Gastroesophageal sphincter (tissue), 4 donors: Measurements from ENCODE around the gene KDM1A. TPM values are rescaled to one million over a fixed set of nuclear protein-coding genes. Genes with fewer than 3 reads are reported as not detected.
"Not testable (repeated sequence)": the region's sequence is repeated elsewhere in the genome, so short reads cannot be mapped to it uniquely, and the experiment has no call there.

Experiments used
- ATAC-seq: fragments of 150-250 bp; one replicate; pipeline ENCODE4 v1.9.1; 2016; ENCODE audit warnings: mild to moderate bottlenecking, moderate library complexity
- H3K27ac ChIP-seq, 4 donors: fragments of 200-600 bp; sonication (generic) in 3 of 4; 1 replicate in 3 of 4; 2 replicates in 1 of 4; pipeline ENCODE4 v1.5.1; 2016 to 2019
- H3K27me3 ChIP-seq: fragments of 200-600 bp; sonication (generic); one replicate; pipeline ENCODE4 v1.5.1; 2019
- H3K36me3 ChIP-seq, 2 donors: fragments of 200-600 bp; sonication (generic); one replicate each; pipeline ENCODE4 v1.5.1; 2019; ENCODE audit warnings: control low read depth in 1 of 2
- H3K4me1 ChIP-seq, 3 donors: fragments of 200-600 bp; sonication (generic); 1 replicate in 2 of 3; 2 replicates in 1 of 3; pipeline ENCODE4 v1.5.1; 2016 to 2019; ENCODE audit warnings: control low read depth in 2 of 3
- H3K4me3 ChIP-seq, 2 donors: fragments of 200-600 bp; sonication (generic); one replicate each; pipeline ENCODE4 v1.5.1; 2019; ENCODE audit warnings: mild to moderate bottlenecking in 1 of 2, moderate library complexity in 1 of 2
- H3K9me3 ChIP-seq, 3 donors: fragments of 200-600 bp; sonication (generic); one replicate each; pipeline ENCODE4 v1.5.1; 2017 to 2019; ENCODE audit warnings: control low read depth in 2 of 3
- EP300 ChIP-seq: sonication (generic); formaldehyde crosslinking; IDR thresholded peaks from one replicate; pipeline ENCODE4 v1.6.1; 2017; ENCODE audit warnings: antibody characterized with exemption, mild to moderate bottlenecking
- POLR2A ChIP-seq, 2 donors: fragments of 450-650 bp; IDR thresholded peaks; one replicate each; pipeline ENCODE4 v1.6.1; 2017; ENCODE audit warnings: antibody characterized with exemption in 2 of 2, mild to moderate bottlenecking in 2 of 2, moderate library complexity in 1 of 2
- POLR2AphosphoS5 ChIP-seq: sonication (generic); formaldehyde crosslinking; IDR thresholded peaks from one replicate; pipeline ENCODE4 v1.6.1; 2017; ENCODE audit warnings: antibody characterized with exemption
- WGBS, 2 donors: methylation state at CpG; one replicate each; pipeline ENCODE4 v1.1.5; 2018; ENCODE audit warnings: low coverage in 1 of 2; 5-methylcytosine and 5-hydroxymethylcytosine counted together
- total RNA-seq, 4 donors: library from RNA; depleted of rRNA; stranded (reverse); fragments of >200 nt; gene quantifications; one replicate each; pipeline ENCODE4 v1.1.0, GENCODE V29; 2016
- TF ChIP-seq, protein P1 (sequence below), 4 experiments: fragments of 200-600 bp in 2 of 4; fragments of 450-650 bp in 2 of 4; sonication (generic) in 1 of 4; IDR thresholded peaks; one replicate each; pipeline ENCODE4 v1.5.1; 2017 to 2019; ENCODE audit warnings: antibody characterized with exemption in 4 of 4, mild to moderate bottlenecking in 2 of 4, moderate library complexity in 2 of 4

KDM1A gene
- total RNA-seq, 4 donors from 2014 or later: 48.9 to 62.4 (median 54.6) TPM

DNA sequence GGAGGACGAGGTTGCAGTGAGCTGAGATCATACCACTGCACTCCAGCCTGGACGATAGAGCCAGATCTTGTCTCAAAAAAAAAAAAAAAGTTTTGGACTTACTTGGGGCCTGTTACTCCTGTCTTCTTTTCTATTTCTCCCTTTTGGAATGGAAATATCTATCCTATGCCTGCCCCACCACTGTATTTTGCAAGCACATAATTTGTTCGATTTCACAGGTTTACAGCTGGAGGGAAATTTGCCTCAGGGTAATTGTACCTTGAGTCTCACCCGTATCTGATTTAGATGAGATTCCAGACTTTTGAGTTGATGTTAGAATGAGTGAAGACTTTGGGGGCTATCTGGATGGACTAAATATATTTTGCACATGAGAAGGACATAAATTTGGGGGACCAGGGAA lies 12.2 kb upstream of the KDM1A start:
- ATAC-seq: no peak
- no peak overlapping the region for H3K4me3 ChIP-seq
- H3K36me3 ChIP-seq: no peaks in the 10 kb centered on the region
- H3K4me1 ChIP-seq: no peaks in the 10 kb centered on the region
- TF ChIP-seq POLR2A (IDR thresholded peaks at IDR 0.05) (no peak), EP300 (no peak), POLR2AphosphoS5 (no peak)
- TF ChIP-seq, protein P1, sequence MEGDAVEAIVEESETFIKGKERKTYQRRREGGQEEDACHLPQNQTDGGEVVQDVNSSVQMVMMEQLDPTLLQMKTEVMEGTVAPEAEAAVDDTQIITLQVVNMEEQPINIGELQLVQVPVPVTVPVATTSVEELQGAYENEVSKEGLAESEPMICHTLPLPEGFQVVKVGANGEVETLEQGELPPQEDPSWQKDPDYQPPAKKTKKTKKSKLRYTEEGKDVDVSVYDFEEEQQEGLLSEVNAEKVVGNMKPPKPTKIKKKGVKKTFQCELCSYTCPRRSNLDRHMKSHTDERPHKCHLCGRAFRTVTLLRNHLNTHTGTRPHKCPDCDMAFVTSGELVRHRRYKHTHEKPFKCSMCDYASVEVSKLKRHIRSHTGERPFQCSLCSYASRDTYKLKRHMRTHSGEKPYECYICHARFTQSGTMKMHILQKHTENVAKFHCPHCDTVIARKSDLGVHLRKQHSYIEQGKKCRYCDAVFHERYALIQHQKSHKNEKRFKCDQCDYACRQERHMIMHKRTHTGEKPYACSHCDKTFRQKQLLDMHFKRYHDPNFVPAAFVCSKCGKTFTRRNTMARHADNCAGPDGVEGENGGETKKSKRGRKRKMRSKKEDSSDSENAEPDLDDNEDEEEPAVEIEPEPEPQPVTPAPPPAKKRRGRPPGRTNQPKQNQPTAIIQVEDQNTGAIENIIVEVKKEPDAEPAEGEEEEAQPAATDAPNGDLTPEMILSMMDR (IDR thresholded peaks at IDR 0.05): no peak
- peaks cover 6% of the 10 kb centered on the region for H3K27me3 ChIP-seq
- no peak overlapping the region for H3K27ac ChIP-seq
- H3K9me3 ChIP-seq: no peaks in the 10 kb centered on the region
- WGBS, 2 donors: 67 to 85% methylated on average over 4 of the region's 4 CpGs

DNA sequence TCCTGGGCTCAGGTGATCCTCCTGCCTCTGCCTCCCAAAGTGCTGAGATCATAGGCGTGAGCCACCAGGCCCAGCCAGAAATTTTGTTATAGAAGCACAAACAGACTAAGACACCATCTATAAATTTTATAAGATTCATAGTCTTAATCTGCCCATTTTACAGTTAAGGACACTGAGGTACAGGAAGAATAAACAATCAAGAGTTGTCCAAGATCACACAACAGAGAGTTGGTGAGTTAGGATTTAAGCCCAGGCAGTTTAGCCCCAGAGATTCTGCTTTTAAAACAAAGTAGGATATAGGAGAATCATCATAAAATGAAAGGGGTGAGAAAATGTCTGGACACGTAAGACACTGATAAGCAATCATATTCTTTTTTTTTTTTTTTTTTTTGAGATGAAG lies 10.4 kb upstream of the KDM1A start:
- Histone ChIP-seq H3K9me3 (no peaks in the 10 kb centered on the region), H3K4me3 (no peak overlapping the region), H3K36me3 (no peaks in the 10 kb centered on the region), H3K4me1 (no peaks in the 10 kb centered on the region), H3K27me3 (peaks cover 6% of the 10 kb centered on the region), H3K27ac (no peak overlapping the region)
- WGBS, 2 donors: 88 to 90% methylated on average over 1 to 2 of the region's 2 CpGs
- TF ChIP-seq POLR2A (IDR thresholded peaks at IDR 0.05) (no peak), EP300 (no peak), POLR2AphosphoS5 (no peak)
- TF ChIP-seq, protein P1 (IDR thresholded peaks at IDR 0.05): no peak
- no peak for ATAC-seq

DNA sequence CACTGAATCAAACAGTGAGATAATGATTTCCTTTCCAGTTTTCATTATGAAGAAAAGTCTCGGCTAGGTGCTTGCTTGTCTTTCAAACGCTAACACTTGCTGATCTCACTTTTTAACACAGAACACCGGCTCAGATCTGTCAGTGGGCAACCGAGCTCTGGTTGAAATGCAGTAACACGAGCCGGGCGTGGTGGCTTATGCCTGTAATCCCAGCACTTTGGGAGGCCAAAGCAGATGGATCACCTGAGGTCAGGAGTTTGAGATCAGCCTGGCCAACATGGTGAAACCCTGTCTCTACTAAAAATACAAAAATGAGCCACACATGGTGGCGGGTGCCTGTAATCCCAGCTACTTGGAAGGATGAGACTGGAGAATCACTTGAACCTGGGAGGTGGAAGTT lies 9.2 kb upstream of the KDM1A start:
- not testable (repeated sequence) for H3K4me3 ChIP-seq, H3K27ac ChIP-seq, H3K27me3 ChIP-seq, ATAC-seq, H3K36me3 ChIP-seq, H3K9me3 ChIP-seq, H3K4me1 ChIP-seq
- 77 to 85% methylated on average over 2 to 5 of the region's 8 CpGs for WGBS, 2 donors

DNA sequence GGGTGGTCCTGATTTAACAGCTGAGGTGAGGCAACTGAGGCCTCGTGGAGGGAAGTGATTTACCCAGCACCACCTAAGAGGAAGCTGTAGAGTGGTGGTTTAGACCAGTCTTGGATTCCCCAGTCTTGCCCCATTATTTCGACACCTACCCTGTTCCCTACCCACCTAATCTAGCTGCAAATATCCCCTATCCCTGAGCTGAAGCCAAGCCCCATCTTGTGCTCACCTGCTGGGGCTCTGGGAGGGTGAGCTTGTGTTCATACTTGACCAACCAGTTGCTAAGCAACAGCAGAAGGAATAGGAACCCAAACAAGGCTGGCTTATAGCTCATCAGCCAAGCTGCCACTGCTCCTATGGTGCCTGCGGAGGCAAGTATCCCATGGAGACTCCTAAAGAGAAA lies 5.6 kb upstream of the KDM1A start:
- ATAC-seq: no peak
- 75 to 92% methylated on average over 2 of the region's 3 CpGs for WGBS, 2 donors
- peaks cover 0 to 4% (median 0%) of the 10 kb centered on the region in 3 donors for H3K4me1 ChIP-seq
- H3K9me3 ChIP-seq: no peaks in the 10 kb centered on the region
- H3K36me3 ChIP-seq: no peaks in the 10 kb centered on the region
- H3K4me3 ChIP-seq: no peak overlapping the region
- no peaks in the 10 kb centered on the region for H3K27me3 ChIP-seq
- no peak overlapping the region for H3K27ac ChIP-seq
- no peak for TF ChIP-seq POLR2AphosphoS5
- TF ChIP-seq, protein P1 (IDR thresholded peaks at IDR 0.05): no peak
- TF ChIP-seq POLR2A (IDR thresholded peaks at IDR 0.05): no peak
- TF ChIP-seq EP300: no peak

DNA sequence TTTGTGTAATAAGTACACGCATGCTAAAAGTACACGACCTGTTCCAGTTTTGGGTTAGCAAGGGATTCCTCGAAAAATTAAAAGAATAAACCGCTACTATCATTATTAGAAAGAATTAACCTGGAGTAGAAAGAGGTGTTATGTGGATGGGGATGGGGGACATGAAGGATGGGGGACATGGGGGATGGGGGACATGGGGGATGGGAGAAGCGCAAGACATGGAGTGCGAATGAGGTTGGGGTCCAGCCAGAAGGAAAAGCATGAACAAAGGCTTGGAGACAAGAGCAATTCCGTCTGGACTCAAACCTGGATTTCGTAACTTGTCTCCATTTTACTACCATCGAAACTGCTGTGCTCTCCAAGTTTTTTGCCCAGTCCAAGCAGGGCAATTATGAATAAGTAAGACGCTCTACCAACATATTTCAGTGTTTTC lies 591 bp upstream of the KDM1A start:
- Histone ChIP-seq H3K27ac (peak overlapping the region; percentile 56 to 95 (median 90)), H3K9me3 (no peaks in the 10 kb centered on the region), H3K27me3 (no peaks in the 10 kb centered on the region), H3K36me3 (no peaks in the 10 kb centered on the region), H3K4me1 (peaks cover 0 to 24% (median 2%) of the 10 kb centered on the region in 3 donors), H3K4me3 (peak overlapping the region; percentile 69 to 85)
- 28 to 36% methylated on average over 8 to 10 of the region's 10 CpGs for WGBS, 2 donors
- no peak for ATAC-seq
- no peak for TF ChIP-seq POLR2AphosphoS5

DNA sequence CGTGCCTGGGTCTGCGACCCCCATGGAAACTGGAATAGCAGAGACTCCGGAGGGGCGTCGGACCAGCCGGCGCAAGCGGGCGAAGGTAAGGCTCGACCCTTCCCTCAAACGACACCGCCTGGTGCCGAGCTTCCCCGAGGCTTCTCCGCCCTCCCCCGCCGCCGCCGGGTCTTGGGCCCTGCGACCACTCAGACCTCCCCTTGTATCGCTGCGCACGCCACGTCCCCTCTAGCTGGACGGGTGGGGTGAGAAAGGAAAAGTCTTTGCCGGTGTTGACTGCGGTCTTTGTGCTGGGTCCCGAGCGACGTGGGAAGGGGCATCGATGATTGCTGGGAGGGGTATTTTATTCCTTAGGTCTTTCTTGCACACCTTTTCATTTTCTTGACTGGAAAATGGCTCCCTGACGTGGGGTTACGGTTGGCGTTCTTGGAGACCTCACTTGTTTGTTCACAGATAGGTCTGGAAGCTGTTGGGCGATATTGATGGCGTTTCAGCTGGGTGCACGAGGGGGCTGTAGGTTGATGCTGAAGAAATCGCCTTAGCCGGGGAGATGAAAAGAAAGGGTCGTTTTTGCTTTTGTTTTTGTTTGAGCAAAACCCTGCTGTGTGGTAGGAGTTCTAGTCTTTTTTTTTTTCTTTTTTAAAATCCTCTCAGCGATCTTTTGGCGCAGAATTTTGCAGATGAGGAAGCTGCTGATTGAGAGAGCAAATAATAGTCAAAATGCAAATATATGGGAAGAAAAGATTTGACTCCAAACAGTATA lies 776 bp downstream of the KDM1A start:
- no peaks in the 10 kb centered on the region for H3K27me3 ChIP-seq
- H3K4me1 ChIP-seq: peaks cover 0 to 24% (median 2%) of the 10 kb centered on the region in 3 donors
- no peak for ATAC-seq
- no peaks in the 10 kb centered on the region for H3K9me3 ChIP-seq
- H3K36me3 ChIP-seq: no peaks in the 10 kb centered on the region
- H3K27ac ChIP-seq: peak overlapping the region; percentile 49 to 95 (median 90)
- WGBS, 2 donors: 0% methylated on average over 2 to 22 of the region's 42 CpGs
- H3K4me3 ChIP-seq: peak overlapping the region; percentile 69 to 85
- TF ChIP-seq POLR2A (IDR thresholded peaks at IDR 0.05): no peak
- no peak for TF ChIP-seq EP300
- no peak for TF ChIP-seq POLR2AphosphoS5
- TF ChIP-seq, protein P1 (IDR thresholded peaks at IDR 0.05): no peak
